ENCODE data around the gene MSGN1. TPM values are rescaled to one million over a fixed set of nuclear protein-coding genes. Genes with fewer than 3 reads are reported as not detected.

MSGN1 gene, protein sequence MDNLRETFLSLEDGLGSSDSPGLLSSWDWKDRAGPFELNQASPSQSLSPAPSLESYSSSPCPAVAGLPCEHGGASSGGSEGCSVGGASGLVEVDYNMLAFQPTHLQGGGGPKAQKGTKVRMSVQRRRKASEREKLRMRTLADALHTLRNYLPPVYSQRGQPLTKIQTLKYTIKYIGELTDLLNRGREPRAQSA
- total RNA-seq, result not detected in 2 replicates

DNA sequence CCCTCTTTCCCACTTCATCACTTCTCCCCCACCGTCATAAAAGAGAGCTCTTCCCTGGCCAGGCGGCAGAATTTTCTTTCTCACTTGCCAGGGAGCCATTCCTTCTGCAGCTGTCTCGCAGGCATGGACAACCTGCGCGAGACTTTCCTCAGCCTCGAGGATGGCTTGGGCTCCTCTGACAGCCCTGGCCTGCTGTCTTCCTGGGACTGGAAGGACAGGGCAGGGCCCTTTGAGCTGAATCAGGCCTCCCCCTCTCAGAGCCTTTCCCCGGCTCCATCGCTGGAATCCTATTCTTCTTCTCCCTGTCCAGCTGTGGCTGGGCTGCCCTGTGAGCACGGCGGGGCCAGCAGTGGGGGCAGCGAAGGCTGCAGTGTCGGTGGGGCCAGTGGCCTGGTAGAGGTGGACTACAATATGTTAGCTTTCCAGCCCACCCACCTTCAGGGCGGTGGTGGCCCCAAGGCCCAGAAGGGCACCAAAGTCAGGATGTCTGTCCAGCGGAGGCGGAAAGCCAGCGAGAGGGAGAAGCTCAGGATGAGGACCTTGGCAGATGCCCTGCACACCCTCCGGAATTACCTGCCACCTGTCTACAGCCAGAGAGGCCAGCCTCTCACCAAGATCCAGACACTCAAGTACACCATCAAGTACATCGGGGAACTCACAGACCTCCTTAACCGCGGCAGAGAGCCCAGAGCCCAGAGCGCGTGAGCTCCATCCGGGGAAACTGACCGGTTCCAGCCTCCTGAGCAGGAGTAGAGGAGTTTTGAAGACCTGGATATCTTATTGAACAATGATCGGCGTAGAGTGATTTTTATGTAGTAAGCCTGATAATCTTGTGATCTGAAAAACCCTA lies at the start of gene MSGN1:
MSGN1 (plus strand) TSS at position 65 of the 850 bp plus-strand sequence; CDS start at position 124, 59 bp downstream.

Other genes starting within 250 kb of the MSGN1 start
- 15.3 and 25.5 TPM in 2 replicates for gene SMC6, start 62.6 kb upstream of the MSGN1 start, total RNA-seq
- 6.8 and 29.2 TPM in 2 replicates for gene GEN1, start 62.3 kb upstream of the MSGN1 start, total RNA-seq
- gene KCNS3, start 62.2 kb downstream of the MSGN1 start, total RNA-seq, result 4.2 and 7.0 TPM in 2 replicates